Measurements from ENCODE around the gene PRICKLE2.
"Not testable (repeated sequence)": the region's sequence is repeated elsewhere in the genome, so short reads cannot be mapped to it uniquely, and the experiment has no call there.

PRICKLE2 gene

DNA sequence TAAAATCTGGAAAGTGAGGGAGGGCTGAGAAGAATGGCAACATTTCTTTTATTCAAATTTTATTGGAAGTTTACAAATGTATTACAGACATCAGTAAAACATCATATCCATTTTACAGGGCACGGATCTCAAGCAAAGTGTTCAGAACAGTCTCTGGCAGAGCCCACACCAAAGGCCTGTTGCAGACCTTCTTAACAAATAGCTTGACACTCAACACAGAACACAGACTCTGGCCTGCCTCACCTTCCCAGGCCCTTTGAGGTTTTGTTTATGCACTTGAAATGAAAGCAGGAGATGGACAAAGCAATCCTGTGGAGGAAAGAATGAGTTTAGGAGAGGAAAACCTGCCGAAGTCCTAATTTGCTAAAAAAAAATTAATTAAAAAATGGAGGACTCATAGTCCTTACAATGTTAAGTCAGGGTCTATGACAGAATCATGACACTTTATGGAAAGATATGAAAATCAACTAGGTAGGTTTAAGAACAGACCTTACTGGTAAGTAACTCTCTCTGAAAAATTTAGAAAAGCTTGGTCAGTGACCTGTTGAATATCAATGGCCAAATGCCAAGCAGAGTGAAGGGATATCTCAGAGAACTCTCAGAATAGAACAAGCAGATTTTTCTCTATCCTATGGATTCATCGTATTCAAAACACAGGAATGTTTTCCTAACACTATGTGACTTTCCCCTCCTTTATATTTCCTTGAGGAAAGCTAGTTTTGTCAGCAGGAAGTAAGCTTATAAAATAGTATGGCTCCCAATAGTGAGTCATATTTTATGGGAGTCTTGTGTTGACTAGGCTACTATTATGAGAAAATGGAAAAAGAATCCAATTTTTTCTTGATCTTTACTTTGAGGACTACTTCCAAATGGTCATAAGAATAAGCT is 131.2 kb downstream of the PRICKLE2 start:
- DNase-seq, result no peak

DNA sequence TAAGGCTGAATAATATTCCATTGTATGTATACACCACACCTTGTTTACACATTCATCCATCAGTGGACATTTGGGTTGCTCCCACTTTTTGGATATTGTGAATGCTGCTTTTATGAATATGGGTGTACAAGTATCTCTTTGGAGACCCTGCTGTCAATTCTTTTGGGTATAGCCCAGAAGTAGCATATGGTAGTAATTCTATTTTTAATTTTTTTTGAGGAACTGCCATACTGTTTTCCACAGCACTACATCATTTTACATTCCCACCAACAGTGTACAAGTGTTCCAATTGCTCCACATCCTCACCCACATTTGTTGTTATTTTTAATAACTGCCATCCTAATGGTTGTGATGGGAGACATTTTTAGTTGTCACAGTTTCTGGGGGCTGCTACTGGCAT is 132.1 kb downstream of the PRICKLE2 start:
- no peak for DNase-seq

DNA sequence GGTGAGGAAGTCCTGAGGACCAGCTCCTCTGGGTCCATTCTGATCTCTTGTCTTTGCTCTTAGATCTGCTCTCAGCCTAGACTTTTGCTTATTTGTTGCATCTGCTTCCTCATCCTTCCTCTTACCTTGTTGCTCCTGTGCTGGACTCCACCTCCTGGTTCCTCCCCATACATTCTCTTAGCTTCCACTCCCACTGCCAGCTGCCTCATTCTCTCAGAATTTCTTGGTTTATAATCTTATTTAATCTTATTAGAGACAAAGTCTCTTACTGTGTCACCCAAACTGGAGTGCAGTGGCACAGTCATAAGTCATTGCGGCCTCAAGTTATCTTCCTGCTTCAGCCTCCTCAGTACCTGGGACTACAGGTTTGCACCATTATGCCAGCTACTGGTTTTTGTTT is 133.8 kb downstream of the PRICKLE2 start:
- no peak for DNase-seq

DNA sequence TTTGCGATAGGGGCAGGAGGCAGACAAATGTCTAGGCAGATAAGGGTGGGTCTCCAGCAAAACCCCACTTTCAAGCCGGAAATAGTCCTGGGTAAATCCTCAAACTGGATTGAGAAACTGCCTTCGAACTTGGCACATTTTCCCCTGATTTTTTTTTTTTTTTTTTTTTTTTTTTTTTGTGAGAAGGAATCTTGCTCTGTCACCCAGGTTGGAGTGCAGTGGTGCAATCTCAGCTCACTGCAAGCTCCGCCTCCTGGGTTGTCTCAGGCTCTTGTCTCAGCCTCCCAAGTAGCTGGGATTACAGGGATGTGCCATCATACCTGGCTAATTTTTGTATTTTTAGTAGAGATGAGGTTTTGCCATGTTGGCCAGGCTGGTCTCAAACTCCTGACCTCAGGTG is 135.9 kb downstream of the PRICKLE2 start:
- not testable (repeated sequence) for DNase-seq

DNA sequence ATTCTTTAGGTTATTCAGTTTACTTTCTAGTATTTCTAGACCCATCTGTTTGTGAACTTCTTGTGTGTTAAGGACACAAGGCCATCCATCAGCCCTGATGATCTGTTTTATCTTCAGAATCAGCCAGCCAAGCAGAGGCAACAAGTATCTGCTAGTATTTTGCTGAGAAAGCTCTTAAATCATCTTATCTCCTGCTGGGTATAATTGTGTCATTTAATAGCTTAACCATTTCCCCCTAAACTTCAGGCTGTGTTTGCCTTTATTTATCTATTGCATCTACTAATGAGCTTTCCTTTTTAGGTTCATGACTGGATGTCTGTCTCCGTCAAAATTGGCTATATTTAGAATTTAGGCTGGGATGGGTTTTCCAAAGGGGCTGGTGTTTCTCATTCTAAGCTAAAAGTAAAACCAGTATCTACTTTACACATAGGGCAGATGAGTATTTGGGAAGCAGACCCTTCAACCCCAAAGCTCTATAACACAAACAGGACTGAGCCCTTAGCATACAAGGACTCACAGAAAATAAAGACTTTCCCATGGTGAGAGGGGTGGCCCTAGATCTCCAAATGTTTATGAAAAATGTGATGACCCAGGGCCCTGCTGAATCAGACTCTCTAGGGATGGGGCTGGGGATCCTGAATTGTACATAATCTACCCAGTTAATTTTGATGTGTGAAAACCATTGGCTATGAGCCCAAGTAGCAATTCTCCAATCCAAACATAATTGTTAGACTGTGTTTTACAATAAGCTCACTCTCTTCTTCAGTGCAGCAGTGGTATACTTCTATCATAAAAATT is 136.7 kb downstream of the PRICKLE2 start:
- peak; percentile 78 for DNase-seq

DNA sequence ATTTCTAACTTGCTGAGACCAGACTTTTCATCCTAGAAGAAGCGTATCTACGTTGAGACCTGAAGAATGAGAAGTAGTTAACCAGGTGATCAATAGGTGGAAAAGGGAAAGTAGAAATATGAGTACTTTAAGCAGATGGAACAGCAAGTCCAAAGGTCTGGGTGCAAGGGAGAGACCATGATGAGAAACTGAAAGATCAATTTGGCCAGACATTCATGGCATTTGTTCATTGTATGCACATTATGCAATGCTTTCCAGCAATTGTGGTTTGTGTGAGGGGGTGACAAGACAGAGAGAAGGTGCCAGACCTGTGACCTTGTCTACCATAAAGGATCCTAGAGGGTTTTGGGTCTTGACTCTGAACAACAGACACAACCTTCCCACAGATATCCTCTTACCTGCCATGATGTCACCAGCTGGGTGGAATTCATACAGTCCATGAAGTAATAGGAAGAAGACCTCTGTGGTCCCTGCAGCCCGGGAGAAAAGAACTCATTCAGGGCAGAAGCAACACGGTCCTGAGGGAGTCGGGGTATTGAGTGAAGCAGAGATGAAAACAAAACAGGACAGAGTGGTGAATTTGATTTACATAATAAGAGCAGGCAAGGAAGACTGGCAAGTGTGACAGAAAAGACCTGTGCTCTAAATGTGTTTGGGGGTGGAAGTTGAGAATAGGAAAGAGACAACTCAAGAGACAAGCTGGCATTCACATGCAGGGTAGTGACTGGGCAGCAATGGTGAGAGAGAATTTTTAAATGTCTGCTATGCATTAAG is 138.6 kb downstream of the PRICKLE2 start:
- DNase-seq, result no peak

DNA sequence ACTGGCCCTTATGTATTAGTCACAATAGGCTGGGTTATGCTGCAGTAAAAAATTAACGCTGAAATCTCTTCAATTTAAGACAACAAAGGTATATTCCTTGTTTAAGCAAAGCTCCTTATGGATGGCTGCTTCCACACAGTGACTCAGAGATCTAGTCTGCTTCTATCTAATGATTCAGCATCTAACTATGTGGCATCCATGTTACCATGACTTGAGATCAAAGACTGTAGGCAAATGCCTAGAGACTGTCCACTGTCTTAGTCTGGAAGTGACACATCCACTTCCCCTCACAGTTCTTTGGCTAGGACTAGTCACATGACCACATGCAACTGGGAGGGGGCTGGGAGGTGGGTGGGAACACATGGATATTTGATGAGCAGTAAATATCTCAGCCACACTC is 140.6 kb downstream of the PRICKLE2 start:
- no peak for DNase-seq

DNA sequence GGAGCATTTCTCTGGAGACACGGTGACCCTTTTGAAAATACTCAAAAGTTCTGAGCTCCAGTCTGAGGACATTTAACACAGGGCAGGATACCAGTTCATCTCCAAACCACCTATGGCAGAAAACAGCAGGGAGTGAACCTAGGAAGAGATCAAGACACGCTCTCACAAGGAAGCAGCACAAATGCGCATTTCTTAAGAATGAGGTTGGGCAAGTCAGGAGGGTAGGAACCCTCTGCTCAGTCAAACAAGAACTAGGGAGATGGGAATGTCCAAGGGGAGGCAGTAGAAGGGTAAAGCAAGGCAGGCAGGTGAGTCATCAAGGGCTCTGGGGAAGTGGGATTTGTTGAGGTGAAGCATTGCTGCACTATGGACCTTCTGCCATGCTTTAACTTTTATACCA is 141.7 kb downstream of the PRICKLE2 start:
- no peak for DNase-seq

DNA sequence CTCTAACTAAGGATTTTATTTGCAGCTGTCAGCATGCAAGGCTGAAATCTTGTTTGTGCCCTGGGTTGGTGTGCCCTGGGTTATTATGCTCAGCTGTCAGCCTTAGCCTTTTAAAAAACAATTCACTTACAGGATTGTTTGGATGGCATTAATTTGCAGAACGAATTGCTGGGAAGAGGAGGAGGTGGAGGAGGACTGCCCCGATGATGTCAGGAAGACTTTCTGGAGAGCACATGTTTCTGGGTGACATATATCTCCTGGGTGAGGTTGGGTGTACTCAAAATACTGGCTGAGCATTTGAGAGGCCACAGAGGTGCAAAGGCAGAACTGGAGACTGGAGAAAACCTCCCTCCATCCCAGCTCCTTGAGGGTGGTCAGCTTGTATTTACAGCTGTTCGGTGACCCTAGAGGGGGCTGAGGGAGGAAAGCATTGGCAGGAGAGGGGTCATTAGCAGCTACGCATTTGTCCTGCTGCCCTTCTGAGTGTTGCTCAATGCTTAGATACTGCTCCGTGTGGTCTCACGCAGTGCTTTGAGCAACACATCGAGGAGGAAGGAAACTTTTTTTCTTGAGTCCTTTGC is 142.2 kb downstream of the PRICKLE2 start:
- DNase-seq, result no peak

DNA sequence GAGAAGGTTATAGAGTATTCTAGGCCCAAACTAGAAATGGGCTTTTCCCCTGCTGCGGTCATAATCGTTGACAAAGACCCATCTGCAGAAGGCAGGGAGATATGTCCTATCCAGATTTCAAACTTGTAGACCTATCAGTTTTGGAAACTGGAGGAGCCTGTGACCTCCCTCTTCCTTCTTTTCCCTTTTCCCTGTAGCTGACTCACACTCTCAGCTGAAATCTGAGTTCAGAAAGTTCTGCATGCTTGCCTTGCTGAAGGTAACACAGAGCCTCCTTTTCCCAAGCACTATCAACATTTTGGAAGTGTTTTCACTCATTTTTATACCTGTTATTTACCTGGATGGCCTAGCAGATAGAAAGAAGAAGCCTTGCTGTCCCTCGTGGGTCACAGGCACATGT is 142.9 kb downstream of the PRICKLE2 start:
- DNase-seq, result no peak

DNA sequence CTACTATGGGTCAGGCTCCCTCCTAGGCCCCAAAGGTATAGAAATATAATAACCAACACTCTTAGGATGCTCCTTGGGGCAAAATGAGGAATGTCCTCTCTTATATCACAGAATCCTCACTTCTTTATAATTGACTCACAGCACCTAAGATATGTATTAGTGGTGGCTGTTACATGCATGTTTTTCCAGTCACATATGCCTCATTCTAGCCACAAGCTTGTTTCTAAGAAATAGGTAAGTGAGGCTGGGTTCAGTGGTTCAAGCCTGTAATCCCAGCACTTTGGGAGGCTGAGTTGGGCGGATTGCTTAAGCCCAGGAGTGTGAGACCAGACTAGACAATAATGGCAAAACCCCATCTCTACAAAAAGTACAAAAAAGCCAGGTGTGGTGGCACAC is 144.0 kb downstream of the PRICKLE2 start:
- no peak for DNase-seq

DNA sequence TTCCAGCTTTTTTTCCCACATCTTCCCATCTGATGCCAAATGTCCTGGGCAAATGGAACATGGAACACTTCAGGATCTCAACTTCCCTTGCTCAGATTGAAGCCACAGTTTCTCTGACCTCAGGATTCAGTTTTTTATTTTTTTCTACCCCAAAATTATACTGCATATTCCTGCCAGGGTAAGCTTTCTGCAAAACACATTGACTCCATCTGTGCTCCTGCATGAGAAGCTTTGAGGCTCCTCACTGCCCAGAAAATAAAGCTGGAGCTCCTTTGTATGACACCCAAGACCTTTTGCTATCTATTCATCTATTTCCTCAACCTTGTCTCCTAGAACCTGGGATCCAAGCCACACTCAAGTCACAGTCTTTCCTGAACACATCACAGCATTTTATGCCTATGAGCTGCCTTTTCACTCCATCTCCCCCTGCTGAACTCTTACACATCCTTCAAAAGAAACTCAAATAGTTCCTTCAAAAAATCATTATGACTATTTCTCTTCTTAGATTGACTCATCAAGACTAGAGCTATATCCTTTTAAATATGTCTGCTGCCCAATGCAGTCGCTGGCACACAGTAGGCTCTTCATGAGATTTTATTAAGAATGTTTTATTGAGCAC is 144.5 kb downstream of the PRICKLE2 start:
- DNase-seq, result no peak

DNA sequence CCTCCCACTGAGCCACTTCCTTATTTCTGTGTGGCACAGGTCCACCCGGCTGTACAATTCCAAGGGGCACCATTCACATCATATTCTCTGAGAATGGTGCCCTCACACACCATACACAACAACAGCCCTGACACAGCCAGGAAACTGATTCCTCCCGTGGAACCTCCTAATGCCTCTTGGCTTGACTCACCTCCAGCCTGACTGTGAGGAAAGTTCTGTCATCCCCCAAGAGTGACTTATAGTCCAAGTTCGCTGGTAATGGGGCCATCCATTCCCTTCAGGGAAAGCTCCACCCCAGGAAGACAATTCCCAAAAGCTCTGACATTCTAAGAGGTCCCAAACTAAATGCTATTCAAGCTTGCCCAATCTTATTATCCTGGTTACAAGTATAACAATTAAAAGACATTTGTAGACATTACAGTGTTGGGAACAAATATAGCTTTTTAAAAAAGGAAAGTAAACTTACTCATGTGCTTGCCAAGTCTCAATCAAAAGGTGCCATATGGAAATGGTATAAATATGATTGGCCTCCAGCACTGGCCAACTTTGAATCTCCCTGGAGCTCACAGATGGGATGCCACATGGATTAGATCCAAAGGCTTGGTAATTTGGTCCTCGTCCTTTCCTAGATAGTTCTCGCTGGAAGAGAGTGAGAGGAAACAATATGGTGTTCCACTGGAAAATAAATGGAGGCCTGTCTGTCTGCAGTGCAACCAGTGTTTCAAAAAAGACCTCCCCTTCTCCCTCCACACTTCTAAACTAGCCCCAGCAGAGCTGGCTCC is 145.7 kb downstream of the PRICKLE2 start:
- DNase-seq, result no peak

DNA sequence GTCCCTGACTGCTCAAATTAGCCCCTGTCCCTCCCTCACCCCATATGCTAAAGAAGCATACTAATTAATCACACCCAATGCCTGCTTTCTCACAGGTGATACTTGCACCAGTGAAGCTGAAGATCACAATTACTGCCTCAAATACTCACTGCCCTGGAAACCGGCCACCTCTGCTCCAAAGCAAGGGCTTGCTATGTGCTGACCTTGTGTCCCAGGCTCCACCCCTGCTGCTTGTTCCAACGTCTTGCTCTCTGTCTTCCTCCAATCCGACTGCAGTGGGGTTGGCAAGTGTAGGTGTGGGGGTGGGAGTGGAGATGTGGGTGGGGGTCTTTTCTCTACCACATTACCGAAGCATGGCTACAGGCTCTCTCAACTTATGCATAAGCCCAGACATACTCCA is 146.3 kb downstream of the PRICKLE2 start:
- DNase-seq, result no peak

DNA sequence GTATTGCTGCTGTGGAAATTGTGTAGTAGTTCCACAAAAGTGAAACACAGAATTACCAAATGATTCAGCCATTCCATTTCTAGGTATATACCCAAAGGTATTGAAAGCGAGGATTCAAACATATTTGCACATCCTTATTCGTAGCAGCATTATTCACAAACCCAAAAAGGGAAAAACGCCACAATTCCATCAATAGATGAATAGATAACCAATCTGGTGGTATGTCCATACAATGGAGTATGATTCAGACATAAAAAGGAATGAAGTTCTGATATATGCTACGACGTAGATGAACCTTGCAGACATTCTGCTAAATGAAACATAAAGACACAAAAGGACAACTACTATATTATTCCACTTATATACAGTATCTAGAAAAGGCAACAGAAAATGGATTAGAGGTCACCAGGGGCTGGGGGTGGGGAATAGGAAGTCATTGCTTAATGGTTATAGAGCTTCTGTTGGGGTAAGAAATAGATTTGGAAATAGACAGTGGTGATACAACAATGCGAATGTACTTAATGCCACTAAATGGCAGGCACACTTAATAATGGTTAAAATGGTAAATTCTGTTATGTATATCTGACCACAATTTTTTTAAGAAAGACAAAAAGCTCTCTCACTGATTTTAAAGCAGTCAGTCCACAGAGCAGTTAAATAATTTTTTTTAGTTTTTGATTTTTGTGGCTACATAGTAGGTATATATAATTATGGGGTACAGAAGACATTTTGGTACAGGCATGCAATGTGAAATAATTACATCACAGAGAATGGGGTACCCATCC is 150.2 kb downstream of the PRICKLE2 start:
- no peak for DNase-seq

DNA sequence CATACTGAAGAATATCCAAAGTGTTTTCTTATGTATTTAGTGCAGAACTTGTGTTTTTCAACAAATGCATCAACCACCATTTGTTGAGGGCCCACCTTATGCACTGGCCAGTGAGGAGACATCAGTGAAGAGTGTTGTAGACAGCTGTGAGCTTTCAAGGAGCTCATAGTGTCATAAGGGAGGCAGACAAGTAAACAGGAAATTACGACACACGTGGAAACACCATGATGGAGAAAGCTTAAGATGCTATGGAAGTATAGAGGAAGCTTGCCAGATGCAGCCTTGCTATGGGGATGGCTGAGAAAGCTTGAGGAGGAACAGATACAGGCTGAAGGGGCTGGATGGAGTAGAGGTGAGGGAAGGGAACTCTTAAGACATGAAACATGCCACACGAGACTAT is 151.2 kb downstream of the PRICKLE2 start:
- no peak for DNase-seq

DNA sequence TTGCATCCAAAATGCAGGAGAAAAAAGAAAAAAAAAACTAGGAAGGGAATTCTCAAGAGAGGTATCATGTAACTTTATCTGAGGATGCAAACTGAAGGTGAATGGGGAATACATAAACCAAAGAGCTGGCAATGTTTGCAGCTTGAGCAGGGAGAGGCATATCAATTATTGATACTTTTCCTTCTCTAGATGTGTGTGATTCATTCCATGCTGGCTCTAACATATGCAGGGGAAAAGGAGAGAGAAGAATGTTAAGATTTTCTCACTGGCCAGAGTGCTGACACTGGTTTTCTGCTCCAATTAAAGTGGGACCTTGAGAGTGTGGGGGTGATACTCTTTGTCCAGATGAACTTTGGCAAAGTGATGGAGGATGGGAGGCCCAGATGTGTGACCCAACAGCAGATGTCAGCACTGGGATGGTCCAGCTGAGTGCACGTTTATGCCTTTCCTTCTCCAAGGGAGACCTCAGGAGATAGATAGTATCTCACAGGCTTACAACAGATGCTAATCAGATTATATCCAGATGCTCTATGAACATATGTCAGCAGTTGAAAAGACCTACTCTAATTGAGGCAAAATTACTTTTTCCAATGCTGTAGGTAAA is 152.0 kb downstream of the PRICKLE2 start:
- DNase-seq, result no peak

DNA sequence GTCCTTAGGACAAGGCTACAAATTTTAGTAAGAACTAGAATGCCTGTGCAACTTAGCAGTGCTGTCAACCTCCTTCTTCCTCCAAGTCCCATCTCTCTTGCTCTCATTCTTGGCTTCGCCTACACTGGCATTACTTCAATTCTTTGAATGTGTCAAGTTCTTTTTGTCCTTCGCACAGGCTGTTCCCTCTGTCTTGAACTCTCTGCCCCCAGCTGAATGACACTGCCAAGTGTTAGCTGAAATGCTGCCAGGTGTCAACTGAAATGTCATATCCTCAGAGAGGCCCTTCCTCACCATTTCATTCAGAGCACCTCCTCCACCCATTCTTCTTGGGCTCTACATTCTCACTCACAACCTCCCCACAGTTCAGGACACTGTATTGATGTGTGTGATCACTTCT is 153.1 kb downstream of the PRICKLE2 start:
- DNase-seq, result no peak

DNA sequence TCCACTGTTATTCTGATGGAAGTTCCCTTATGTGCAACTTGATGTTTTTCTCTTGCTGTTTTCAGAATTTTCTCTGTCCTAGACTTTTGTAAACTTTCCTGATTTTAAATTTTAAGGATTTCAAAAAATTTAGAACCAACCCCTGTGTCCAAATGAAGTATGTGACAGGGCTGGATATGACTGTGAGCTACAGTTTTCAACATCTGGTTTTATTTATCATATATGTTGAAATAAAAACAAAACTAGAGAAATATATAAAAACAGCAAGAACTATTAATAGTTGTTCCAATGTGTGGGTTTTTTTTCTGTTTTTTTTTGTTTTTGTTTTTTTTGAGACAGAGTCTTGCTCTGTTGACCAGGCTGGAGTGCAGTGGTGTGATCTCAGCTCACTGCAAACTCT is 154.6 kb downstream of the PRICKLE2 start:
- no peak for DNase-seq

All from NCI-H146 (cell line).